ENCODE measurements around the gene TMEM255B.
"Not testable (repeated sequence)": the region's sequence is repeated elsewhere in the genome, so short reads cannot be mapped to it uniquely, and the experiment has no call there.

Gene TMEM255B

DNA sequence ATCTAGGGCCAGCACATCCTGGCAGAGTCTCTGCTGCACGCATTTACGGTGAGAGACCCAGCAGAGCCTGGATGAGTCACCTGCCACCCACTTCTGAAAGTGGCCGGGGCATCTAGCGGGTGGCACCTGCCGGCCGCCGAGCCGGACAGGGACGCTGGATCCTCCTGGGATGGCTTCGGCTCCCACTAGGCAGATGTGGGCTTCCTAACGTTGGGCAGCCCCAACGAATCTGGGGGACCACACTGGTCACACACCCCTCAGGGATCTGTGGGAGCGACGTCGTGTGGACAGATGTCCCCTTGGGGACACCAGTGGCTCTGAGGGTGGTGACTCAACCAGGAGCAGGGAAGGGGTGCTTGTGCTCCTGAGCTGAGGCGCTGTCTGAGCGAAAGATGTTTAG is 32.2 kb downstream of the TMEM255B start:
- no peak for DNase-seq

DNA sequence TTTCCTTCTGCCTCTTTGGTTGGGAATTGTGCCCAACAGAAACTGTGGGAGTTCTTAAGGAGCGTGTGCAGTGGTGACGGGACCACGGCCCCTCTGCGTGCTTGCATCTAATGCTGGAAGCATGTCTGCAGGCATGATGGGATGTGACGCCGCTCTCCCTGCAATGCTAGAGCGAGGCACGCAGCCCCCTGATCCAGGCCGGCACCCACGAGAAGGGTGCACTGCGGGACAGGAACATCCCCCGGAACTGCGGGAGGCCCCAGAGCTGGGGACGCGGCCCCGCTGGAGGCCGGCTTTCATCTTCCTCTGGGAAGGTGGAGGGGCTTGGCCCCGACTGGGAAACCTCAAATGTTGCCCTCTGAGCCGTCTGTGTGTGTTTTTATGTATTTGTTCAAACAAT is 32.7 kb downstream of the TMEM255B start:
- no peak for DNase-seq

DNA sequence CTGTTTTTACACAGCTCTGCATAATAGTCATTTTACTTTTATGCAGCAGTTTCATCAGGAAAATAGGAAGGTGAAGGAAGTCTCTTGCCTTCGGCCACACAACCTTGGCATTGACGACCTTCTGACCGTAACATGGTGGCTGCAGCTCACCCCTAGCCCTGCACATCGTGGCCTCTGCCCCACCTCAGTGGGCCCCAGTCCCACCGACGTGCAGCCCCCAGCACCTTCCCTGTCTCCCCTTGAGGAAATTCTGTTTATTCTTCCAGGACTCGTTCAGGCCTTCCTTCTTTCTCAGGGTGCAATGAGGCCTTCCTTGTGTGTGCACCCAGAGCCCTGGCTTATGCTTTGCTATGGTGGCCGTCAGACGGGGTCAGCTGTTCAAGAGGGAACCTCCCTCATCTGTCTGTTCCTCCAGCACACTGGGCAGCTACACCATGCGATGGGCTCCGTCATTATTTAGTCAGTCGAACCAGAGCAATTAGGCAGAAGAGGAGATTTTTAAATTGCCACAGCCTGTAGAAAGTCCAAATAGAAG is 33.3 kb downstream of the TMEM255B start:
- DNase-seq: no peak

DNA sequence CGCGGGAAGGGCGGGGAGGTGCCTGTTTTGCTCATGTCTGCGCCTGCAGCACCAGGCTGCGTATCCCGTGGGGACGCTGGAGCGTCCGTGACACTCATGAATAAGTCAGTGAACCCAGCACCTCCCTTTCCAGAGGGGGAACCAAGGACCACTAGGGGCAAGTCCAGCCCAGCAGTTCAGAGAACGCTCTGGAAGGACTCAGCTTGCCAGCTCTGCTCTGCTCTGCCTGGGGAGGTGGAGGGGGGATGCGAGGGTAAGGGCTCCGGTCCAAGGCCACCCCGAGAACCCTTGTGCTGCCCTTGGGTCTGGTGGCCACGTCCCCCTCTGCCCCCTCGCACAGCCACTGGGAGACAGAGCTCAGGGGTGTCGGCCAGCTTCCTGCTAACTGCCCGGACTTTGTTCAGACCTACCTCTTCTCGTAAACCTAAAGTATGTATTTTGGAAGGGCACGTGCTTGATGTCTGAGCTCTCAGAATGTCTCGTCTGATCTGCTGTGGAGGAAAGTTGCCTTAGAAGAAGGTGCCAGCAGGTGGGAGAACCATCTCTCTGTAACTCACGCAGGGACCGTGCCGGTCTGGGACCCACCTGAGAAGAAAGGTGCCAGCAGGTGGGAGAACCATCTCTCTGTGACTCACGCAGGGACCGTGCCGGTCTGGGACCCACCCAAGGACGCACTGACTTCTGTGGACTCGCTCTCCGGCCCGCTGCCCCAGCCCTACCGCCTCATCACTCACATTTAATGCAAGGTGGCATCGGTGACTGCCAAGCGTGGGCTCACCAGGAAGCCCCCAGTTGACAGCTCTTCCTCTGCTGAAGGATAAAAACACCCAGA is 34.1 kb downstream of the TMEM255B start:
- no peak for DNase-seq

DNA sequence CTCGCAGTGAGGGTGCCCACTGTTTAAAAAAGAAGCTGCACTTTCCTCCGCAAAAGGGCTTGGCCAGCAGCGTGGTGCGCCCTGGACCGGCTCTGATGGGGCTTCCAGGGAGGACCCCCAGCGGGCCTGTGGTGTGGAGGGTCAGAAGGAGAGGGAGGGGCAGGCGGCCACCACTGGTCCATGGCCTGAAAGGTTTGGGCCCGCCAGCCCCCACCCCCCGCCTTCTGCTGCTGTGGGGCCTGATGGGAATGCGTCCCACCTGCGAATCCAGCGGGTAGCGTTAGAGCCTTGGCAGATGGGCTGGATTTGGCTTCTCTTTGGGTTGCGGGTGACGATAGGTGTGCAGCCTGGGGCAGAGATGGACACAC is 34.7 kb downstream of the TMEM255B start:
- DNase-seq: no peak

DNA sequence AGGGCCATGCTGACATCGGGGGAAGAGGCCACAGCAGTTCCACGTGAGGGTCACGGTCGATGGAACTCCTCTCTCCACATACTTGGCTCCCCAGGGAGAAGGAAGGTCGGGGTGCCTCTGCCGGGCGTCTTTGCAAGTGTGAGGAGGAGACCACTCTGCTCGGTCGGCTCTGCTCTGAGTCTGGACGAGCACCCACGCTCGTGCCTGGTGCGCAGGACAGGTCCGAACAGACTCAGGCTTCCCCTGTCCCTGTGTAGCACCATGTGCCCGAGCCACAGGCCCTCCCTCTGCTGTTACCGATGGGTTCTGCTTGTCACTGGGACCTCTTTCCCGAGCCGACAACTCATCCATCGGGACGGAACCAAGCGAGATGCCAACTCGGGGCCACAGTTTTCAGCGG is 35.1 kb downstream of the TMEM255B start:
- DNase-seq: no peak

DNA sequence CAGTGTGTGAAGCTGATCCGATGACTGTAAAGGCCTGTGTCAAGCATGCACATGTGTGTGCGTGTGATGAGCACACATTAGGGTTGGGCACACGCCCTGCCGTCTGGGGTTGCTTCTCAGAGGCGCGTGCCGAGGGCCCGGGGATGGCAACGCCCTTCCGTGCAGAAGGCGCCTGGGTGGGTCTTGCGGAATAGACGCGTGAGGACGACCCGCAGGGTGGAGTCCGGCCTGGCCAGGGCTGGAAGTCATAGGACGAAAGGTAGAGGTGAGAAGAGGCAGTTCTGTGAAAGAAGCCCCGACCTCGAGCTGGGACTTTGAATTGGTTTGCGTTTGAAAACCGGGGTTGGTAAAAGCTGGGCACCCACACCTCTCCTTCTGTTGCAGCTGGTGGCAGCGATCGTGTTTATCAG is 35.7 kb downstream of the TMEM255B start:
- no peak for DNase-seq

DNA sequence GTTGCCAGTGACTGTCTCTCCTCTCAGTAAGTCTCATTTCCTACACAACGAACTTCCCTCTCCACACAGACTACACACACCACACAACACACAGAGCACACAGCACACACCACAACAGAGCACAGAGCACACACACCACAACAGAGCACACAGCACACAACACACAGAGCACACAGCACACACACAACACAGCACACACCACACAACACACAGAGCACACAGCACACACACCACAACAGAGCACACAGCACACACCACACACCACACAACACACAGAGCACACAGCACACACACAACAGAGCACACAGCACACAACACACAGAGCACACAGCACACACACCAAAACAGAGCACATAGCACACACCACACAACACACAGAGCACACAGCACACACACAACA is 36.3 kb downstream of the TMEM255B start:
- not testable (repeated sequence) for DNase-seq

DNA sequence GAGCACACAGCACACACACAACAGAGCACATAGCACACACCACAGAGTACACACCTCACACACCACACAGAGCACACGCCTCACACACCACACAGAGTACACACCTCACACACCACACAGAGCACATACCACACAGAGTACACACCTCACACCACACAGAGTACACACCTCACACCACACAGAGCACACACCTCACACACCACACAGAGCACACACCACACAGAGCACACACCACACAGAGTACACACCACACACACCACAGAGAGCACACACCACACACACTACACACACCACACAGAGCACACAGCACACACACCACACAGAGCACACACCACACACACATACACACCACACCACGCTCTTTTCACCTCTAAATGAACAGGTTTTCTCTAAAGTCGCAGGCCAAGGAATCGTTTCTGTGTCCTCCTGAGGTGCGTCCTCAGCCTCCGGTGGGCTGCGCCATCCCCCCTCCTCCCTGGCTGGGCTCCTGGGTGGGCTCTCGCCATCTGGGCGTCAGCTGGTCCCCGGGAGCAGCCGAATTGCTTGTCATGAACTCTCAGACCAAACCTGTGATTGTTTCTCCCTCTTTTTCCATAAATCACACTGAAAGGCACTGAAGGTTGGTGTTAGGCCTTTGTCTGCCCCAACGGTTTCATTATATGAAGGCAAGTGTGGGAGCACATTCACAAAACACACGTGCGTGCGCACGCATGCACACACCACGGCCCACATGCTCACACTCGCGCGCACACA is 37.4 kb downstream of the TMEM255B start:
- DNase-seq: no peak

DNA sequence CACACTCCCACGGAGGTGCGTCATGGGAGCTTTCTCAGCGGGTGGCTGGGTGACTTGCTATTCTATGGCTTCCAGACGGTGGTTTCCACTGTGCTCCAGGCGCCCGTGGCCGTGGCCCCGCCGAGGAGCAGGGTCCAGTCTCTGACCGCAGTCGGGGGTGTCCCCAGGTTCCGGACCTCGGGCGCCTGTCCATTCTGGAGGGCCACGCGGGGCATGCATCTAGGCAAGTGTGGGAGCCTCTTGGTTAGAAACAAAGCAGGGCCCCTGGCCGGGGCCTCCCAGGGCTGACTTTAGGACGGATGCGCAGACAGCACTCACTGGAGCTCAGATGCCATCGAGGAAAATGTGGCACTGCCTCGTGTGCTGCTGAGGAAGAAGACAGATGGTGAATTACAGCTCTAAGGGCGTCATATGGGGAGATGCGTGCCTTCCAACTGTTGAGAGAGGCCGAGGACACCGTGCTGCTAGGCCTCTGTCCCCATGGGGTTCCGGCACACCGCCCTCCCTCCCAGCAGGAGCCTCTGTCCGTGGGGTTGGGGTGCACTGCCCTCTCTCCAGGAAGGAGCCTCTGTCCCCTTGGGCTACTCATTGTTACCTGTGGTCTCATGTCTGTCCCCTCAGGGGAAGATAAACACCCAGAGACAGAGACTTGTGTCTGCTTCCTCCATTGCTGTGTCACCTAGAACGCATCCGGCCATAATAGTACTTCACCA is 38.1 kb downstream of the TMEM255B start:
- DNase-seq: no peak

DNA sequence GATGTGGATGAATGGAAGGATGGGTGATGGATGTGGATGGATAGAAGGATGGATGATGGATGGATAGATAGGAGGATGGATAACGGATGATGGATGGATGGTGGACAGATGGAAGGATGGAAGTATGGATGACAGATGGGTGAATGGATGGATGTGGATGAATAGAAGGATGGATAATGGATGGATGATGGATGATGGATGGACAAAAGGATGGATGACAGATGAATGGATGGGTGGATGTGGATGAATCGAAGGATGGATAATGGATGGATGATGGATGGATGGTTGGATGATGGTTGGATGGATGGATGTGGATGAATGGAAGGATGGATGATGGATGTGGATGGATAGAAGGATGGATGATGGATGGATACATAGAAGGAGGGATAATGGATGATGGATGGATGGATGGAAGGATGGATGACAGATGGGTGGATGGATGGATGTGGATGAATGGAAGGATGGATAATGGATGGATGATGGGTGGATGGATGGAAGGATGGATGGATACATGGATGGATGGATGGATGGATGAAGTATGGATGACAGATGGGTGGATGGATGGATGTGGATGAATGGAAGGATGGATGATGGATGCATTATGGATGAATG is 39.3 kb downstream of the TMEM255B start:
- DNase-seq: no peak

DNA sequence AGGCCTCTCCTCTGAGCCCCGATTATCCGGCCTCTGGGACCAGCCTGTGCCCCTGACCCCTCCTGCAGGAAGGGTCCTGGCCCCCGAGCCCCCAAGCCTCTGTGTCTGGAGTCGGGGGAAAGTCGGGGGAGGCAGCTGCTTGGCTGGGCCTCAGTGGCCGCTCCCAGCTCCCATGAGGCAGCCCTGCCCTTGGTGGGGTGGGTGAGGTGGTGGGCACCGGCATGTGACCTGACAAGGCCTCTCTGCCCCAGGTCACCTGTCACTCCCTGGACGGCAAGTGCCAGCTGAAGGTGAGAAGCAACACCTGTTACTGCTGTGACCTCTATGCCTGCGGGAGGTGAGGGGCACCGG is 41.5 kb downstream of the TMEM255B start:
- DNase-seq: no peak

DNA sequence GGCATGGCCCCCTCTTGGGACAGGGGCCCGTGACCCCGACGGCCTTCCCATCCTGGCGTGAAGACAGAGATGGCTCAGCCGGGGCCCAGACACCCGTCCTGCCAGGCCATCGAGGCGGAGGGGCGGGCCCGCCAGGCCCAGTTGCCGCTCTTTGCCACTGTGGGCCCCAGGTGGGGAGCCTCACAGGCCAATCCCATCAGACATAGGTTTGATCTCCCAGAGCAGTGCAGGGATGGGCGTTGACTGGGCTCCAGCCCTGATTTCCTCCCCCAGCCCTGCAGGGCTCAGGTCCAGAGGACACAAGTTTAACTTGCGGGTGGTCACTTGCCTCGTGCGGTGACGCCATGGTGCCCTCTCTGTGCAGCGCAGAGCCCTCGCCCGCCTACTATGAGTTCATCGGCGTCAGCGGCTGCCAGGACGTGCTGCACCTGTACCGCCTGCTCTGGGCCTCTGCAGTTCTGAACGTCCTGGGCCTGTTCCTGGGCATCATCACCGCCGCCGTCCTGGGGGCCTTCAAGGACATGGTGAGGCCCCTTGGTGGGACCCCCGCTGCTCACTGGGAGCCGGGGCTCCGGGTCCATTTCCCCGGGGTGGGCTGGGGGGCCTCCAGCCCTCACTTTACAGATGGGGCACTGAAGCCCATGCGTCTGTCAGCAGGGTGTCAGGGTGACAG is 42.4 kb downstream of the TMEM255B start:
- DNase-seq: no peak

DNA sequence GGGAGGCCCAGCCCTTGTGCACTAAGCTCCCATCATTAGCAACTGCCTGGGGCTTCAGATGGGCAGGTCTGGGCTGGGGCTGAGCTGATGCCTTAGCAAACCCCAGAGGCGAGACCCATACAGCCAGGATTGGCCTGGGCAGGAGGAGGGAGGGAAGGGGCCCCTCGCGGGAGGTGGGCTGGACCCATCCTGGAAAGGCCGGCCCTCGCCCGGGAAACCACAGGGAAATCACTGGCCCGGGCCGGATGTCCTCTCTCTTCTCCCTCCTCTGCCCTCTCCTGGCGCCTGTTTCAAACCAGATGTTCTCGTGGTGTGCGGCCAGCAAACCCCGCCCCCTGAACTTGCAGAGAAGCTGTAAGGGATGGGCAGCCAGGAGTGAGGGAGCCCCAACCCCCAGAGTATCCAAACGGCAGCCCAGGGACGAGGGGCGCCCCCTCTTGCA is 43.1 kb downstream of the TMEM255B start:
- DNase-seq: peak in 1 of 2 experiments; percentile 75

DNA sequence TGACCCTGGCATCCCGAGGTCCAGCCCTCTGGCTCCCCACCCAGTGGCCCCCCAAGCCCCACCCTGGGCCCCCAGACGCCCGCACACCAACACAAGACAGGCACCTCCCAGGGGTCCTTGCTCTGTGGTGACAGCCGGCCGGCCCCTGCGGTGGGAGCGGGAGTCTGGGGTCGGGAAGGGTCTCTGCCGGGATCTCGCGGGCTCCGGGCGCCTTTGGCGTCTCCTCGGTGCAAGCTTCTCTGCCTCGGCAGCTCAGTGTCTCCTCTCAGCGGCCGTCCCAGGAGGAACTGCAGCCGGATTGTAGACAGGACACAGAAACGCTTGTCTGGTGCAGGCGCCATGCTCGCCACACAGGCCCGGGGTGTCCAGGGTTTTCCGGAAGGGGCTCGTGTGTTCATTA is 43.7 kb downstream of the TMEM255B start:
- no peak for DNase-seq

DNA sequence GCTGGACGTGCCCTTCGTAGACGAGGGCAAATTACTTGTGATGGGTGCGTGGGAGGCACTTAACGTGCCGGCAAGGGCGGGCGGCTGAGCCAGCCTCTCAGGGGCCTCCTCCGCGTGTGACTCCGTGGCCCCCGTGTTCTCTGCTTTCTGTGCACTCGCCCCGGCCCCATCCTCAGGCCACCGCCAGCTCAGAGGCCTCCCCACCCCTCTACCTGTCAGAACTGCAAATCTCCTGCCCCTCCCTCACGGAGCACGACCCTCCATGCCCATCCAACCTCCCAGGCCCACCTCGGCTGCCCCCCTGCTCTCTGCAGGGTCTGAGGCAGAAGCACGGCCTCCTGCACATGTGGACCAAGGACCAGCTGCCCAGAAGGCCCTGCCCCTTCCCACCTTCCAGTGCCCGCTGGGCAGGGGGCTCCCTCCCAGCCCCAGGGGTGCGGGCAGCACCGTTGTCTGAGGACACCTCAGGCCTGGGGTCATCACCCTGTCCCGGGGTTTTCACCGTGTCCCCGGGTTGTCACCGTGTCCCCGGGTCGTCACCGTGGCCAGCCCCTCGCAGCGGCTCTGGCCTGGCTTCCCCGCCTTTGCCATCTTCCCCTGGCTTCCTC is 44.5 kb downstream of the TMEM255B start:
- DNase-seq: no peak

DNA sequence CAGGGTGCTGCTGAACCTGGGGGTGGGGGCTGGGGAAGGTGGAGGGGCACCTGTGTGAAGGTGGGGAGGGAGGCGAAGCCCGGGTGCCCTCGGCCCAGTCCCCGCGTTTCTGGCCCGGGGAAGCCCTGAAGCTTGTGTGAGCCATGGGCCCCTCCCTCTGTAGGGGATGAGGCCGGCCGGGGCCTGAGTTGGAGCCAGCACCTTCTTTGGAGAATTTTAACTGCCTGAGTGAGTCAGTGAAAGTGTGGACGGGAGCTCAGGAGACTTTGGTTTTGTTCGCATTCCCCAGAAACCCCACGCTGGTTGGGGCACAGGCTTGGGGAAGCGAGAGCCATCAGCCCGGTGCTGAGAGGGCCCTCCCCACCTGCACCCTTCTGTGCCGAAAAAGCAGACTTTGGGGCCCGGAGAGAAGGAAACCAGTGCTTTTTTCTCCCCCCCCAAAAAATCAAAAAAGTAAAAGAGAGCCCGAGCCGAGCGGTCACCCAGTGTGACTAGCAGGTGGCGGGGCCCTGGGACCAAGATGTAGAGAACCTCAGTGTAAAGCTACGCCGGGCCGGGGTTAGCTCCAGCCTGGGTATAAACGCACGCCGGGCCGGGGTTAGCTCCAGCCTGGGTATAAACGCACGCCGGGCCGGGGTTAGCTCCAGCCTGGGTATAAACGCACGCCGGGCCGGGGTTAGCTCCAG is 45.1 kb downstream of the TMEM255B start:
- no peak for DNase-seq

DNA sequence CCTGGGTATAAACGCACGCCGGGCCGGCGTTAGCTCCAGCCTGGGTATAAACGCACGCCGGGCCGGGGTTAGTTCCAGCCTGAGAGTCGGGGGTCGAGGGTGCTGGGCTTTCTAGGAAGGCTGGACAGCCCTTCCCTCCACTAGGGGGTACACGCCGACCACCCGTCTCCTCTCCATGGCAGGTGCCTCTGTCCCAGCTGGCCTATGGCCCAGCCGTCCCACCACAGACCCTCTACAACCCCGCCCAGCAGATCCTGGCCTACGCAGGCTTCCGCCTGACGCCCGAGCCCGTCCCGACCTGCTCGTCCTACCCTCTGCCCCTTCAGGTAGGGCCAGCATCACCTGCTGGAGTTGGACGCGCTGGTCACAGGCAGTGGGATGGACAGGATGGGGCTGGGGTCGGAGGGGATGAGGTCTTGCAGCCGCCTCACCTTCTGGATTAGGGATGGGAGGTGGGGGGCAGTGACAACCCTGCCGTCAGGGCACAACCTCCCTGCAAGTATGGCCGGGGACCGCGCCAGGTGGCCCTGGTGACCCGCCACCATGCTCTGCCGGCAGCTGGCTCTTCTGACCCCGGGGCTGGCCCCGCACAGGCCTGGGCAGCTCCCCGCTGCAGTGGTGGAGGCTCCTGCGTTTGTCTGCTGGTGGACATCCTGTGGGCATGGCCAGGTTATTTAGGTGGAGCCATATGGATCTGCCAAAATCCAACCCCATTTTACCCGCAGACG is 45.8 kb downstream of the TMEM255B start:
- DNase-seq: no peak

DNA sequence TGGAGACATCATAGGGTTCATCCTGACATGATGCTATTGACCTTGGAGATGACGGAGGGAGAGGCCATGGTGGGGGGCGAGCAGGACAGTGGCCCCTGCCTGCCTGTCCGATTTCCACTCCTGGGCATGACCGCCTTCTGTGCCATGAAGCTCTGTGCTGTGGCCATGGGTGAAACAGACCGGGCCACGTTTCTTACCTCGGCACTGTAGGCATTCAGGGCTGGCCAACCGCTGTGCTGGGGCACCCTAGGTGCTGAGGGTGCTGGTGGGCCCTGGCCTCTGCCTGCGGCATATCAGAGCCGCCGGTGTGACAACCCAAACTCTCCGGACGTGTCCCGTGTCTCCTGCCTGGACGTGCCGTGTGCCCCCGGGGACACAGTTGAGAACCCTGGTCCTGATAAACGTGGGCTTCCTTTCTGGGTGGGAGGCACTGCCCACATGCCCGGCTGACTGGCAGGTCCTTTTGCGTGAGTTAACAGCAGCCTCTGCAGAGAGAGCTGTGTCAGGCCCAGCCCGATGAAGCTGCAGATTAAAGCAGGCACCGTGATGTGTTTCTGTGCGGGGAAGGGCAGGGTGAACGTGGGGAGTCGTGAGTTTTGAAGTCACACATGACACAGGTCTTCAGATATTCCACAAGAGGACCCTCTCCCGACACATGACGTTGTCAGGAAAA is 46.5 kb downstream of the TMEM255B start:
- no peak for DNase-seq

DNA sequence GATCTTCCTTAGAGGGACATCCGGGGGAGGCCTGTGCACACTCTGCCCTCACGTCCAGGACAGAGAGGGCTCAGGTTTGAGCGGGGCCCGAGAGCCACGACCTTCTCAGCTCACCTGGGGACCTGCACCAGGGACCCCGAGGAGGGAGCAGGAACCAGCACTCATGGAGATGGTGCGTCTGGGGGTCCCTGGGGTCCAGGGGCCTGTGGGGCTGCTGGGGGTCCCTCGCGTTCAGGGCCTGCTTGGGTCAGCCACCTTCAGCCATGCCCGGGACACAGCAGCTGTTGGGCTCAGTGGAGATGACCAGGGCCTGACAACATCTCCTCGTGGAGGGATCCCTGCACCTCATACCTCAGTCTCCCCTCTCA is 47.1 kb downstream of the TMEM255B start:
- DNase-seq: no peak

All from NCI-H526 (cell line).